ENCODE results near the gene TAF1L. TPM values are rescaled to one million over a fixed set of nuclear protein-coding genes. Genes with fewer than 3 reads are reported as not detected.
"Not testable (repeated sequence)": the region's sequence is repeated elsewhere in the genome, so short reads cannot be mapped to it uniquely, and the experiment has no call there.

Gene TAF1L
- total RNA-seq, 6 experiments from 2014 or later, result not detected

DNA sequence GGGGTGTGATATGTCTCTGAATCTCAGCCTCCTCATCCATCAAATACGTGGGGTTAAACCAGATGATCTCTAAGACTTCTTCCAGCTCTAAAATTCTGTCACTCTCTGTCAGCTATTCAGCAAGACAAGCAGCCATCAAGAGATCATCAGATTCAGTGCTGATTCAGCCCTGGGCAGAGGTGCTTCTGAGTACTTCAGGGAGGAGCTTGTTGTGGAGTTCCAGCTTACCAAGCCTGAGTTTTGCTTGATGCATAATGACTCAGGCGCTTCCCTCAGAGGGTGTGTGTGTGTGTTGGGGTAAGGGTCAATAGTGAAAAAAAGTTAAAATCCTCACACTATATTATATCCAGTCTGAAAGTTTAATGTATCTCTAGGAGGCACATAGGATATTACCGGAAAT lies 29.6 kb upstream of the TAF1L start:
- 31% methylated on average over 2 of the region's 3 CpGs for WGBS (ENCODE audit: insufficient coverage, low coverage, low lambda C conversion rate, missing lambda C conversion rate)
- Histone ChIP-seq H3K27me3 (no peaks in the 10 kb centered on the region), H3K27ac (no peak overlapping the region), H3K4me3 (no peak overlapping the region), H3K4me1 (no peaks in the 10 kb centered on the region), H3K36me3 (no peaks in the 10 kb centered on the region), H3K9me3 (no peaks in the 10 kb centered on the region)
- DNase-seq (no peak), ATAC-seq (no peak)
- intact Hi-C loops (cut with DNase I), result no loop called here
- TF ChIP-seq POLR2A (IDR thresholded peaks at IDR 0.05), result no peak
- TF ChIP-seq, protein P1, sequence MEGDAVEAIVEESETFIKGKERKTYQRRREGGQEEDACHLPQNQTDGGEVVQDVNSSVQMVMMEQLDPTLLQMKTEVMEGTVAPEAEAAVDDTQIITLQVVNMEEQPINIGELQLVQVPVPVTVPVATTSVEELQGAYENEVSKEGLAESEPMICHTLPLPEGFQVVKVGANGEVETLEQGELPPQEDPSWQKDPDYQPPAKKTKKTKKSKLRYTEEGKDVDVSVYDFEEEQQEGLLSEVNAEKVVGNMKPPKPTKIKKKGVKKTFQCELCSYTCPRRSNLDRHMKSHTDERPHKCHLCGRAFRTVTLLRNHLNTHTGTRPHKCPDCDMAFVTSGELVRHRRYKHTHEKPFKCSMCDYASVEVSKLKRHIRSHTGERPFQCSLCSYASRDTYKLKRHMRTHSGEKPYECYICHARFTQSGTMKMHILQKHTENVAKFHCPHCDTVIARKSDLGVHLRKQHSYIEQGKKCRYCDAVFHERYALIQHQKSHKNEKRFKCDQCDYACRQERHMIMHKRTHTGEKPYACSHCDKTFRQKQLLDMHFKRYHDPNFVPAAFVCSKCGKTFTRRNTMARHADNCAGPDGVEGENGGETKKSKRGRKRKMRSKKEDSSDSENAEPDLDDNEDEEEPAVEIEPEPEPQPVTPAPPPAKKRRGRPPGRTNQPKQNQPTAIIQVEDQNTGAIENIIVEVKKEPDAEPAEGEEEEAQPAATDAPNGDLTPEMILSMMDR (IDR thresholded peaks at IDR 0.05), result no peak

GRCh38 chr9:32663741-32664140 lies 28.3 kb upstream of the TAF1L start:
- no peaks in the 10 kb centered on the region for H3K27me3 ChIP-seq
- no peak for ATAC-seq
- no peaks in the 10 kb centered on the region for H3K9me3 ChIP-seq
- no peaks in the 10 kb centered on the region for H3K4me1 ChIP-seq
- no peak overlapping the region for H3K4me3 ChIP-seq
- no peak overlapping the region for H3K27ac ChIP-seq
- no peak for DNase-seq
- no peak for TF ChIP-seq POLR2A (IDR thresholded peaks at IDR 0.05)
- TF ChIP-seq, protein P1 (IDR thresholded peaks at IDR 0.05), result no peak
- intact Hi-C loops (cut with DNase I), result no loop called here
- 19% methylated on average over 3 of the region's 3 CpGs for WGBS (ENCODE audit: insufficient coverage, low coverage, low lambda C conversion rate, missing lambda C conversion rate)
- H3K36me3 ChIP-seq, result no peaks in the 10 kb centered on the region

DNA sequence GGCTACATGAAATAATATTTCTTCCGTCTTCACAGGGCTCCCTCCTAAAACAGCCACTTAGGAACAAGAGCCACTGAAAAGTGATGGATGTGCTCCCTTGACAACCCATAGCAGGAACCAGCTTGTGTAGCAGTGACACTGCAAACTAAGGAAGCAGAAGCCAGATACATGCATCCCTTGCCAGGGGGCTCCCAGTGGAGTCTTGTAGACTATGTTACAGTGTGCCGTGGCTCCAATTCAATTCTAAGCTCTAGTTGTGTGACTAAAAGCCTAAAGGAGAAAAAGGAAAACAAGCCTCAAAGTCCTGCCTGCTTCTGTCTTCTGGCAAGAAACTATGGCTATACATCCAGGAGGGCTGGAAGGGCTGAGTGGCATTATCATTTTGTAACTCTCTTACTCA lies 12.2 kb upstream of the TAF1L start:
- no peak overlapping the region for H3K4me3 ChIP-seq
- H3K27me3 ChIP-seq, result no peaks in the 10 kb centered on the region
- TF ChIP-seq, protein P1 (IDR thresholded peaks at IDR 0.05), result no peak
- no peak for TF ChIP-seq POLR2A (IDR thresholded peaks at IDR 0.05)
- 39% methylated on average over 2 of the region's 2 CpGs for WGBS (ENCODE audit: insufficient coverage, low coverage, low lambda C conversion rate, missing lambda C conversion rate)
- intact Hi-C loops (cut with DNase I), result no loop called here
- no peaks in the 10 kb centered on the region for H3K36me3 ChIP-seq
- no peaks in the 10 kb centered on the region for H3K9me3 ChIP-seq
- no peaks in the 10 kb centered on the region for H3K4me1 ChIP-seq
- H3K27ac ChIP-seq, result no peak overlapping the region
- DNase-seq (no peak), ATAC-seq (no peak)

DNA sequence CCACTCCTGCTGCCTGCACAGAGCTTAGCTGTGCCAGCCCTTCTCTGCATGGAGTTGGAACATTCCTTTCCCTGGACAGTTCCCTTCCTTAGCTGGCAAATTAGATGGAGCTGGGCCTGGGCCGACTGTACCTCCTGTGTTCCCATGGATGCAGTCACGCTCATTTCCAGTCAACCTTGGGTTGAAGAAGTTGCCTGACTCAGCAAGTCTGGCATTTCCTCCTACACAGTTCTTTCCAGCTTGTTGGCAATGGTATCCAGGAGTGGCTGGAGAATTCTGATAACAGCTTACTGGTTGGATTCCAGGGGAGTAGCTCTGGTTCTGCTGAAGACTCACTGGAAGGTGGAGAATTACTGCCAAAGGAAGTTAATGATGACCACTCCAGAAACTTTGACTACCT lies 9.2 kb upstream of the TAF1L start:
- ATAC-seq (no peak), DNase-seq (no peak)
- no peaks in the 10 kb centered on the region for H3K27me3 ChIP-seq
- H3K27ac ChIP-seq, result no peak overlapping the region
- 45% methylated on average over 2 of the region's 2 CpGs for WGBS (ENCODE audit: insufficient coverage, low coverage, low lambda C conversion rate, missing lambda C conversion rate)
- no peaks in the 10 kb centered on the region for H3K9me3 ChIP-seq
- no peak overlapping the region for H3K4me3 ChIP-seq
- H3K36me3 ChIP-seq, result no peaks in the 10 kb centered on the region
- no peaks in the 10 kb centered on the region for H3K4me1 ChIP-seq
- TF ChIP-seq, protein P1 (IDR thresholded peaks at IDR 0.05), result no peak
- TF ChIP-seq POLR2A (IDR thresholded peaks at IDR 0.05), result no peak
- intact Hi-C loops (cut with DNase I), result no loop called here

GRCh38 chr9:32633151-32633550 lies 2.3 kb downstream of the TAF1L start:
- H3K4me3 ChIP-seq; intact Hi-C loops (cut with DNase I); H3K27ac ChIP-seq; ATAC-seq; DNase-seq; H3K4me1 ChIP-seq; H3K9me3 ChIP-seq; H3K36me3 ChIP-seq; H3K27me3 ChIP-seq: not testable (repeated sequence)
- 42% methylated on average over 5 of the region's 5 CpGs for WGBS (ENCODE audit: insufficient coverage, low coverage, low lambda C conversion rate, missing lambda C conversion rate)

All from right lobe of liver (tissue), 6 donors.